HG03025 (cell line): Measurements from ENCODE around the gene KAT2A.

Experiments
- ATAC-seq: cut with Tn5 transposase; IDR thresholded peaks from one replicate; pipeline ENCODE4 v1.9.1; 2021; ENCODE audit warnings: mild to moderate bottlenecking, moderate library complexity; ENCODE audit not compliant: unreplicated experiment, low FRiP score

KAT2A gene

DNA sequence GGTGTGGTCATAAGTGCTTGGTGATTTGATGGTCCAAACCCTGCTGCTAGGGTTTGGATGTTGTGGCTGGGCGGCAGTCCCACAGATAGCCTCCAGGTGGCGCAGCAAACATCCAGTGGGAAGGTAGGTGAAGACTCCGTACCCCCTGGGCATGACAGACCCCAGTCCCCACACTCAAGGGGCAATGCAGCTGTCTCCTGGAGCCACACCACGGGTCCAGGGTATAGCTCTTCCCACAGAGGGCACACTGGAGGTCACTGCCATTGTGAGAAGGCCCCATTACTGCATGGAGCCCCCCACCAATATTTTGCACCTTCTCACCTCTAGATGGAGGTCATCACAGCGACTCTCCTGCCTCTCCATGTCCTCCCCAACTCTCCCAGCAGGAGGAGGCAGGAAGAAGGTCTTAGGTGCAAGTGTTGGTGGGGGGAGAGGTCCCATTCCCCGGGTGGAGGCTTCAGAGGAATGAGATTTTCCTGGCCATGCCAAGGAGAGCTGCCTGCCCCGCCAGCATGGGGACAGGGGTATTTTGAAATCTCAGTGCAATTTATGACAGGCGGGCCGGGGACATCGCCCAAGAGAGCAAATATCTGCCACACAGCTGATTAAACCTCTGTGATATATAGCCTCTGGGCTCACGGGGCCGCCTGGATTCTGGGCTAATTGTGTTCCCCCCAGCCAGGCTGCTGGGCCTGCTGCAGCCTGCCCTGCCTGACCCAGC, 53.6 kb downstream of the KAT2A start:
- ATAC-seq = no peak

DNA sequence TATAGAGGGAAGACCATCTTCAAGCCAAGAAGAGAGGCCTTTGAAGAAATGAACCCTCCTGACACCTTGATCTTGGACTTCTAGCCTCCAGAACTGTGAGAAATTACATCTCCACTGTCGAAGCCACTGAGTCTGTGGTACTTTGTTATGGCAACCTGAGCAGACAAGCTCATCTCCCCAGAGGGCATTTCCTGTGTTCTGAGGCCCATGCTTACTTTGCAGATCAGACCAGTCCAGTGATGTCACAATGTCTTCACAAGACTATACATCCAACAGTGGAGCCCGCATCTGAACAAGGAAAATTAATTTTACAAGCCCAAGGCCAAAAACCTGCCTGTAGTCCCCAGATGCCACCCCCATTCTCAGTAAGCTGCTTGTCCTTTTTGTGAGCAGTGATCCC, 56.0 kb downstream of the KAT2A start:
- no peak for ATAC-seq
